HG02642 (cell line): ENCODE data around the gene CCND2.
"Not testable (repeated sequence)": the region's sequence is repeated elsewhere in the genome, so short reads cannot be mapped to it uniquely, and the experiment has no call there.

Experiments
- ATAC-seq: cut with Tn5 transposase; IDR thresholded peaks from one replicate; pipeline ENCODE4 v1.9.1; 2021; ENCODE audit warnings: mild to moderate bottlenecking; ENCODE audit not compliant: unreplicated experiment, poor library complexity

CCND2 gene

DNA sequence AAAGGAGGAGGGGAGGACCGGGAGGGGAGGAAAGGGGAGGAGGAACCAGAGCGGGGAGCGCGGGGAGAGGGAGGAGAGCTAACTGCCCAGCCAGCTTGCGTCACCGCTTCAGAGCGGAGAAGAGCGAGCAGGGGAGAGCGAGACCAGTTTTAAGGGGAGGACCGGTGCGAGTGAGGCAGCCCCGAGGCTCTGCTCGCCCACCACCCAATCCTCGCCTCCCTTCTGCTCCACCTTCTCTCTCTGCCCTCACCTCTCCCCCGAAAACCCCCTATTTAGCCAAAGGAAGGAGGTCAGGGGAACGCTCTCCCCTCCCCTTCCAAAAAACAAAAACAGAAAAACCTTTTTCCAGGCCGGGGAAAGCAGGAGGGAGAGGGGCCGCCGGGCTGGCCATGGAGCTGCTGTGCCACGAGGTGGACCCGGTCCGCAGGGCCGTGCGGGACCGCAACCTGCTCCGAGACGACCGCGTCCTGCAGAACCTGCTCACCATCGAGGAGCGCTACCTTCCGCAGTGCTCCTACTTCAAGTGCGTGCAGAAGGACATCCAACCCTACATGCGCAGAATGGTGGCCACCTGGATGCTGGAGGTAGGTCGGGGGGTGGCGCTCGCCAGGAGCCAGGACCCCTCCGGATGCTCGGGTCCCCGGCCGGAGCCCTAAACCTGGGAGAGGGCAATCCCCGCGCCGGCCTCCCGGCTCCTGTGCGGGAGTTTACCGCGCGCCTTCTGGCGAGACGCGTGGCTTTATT is at the start of gene CCND2:
CCND2 (plus strand) TSS at position 111 of the 744 bp plus-strand sequence; CDS start at position 390, 279 bp downstream.
- ATAC-seq, result no peak

DNA sequence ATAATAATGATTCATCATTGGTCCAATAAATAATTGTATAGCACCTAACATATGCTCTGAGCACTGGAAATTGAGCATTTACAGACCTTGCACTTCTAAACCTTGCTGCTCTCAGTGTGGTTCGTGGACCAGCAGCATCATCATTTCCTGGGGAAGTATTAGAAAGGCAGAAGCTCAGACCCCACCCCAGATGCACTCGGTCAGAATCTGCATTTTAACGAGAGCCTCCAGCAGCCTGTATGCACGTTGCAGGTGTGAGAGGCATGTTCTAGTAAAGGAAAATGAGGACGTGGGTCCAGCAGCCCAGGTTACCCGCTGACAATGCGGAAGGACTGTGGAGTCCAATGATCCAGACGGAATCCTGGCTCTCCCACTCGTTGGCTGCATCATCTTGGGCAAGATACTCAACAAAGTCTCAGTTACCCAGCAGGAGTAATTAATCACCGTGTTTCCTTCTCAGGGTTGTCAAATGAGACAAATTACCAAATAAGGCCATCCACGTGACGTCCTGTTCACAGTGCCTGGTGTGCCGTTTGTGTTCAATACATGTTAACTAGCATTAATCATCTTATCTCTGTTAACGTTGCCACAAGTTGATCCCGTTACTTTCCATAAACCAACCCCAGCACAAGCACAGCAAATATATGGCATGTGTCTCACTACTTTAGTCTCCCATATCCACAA is 49.2 kb upstream of the CCND2 start:
- ATAC-seq, result no peak

DNA sequence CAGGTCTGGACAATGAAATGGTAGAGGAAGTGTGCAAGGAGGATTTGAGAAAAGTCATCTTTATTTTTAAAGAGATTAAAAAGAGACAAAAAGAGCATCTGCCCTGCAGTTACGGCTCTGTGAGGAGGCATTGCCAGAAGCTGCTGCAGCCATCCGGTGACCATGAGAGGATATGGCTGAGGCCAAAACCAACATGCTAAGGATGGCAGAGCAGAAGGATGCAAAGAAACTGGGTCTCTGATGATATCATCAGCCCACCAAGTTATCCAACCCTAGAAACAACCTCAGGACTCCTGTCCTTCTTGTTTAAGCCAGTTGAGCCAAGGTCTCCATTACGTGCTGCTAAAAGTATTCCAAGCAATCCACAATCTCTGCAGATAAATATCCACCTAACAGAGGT is 48.0 kb upstream of the CCND2 start:
- ATAC-seq, result no peak

DNA sequence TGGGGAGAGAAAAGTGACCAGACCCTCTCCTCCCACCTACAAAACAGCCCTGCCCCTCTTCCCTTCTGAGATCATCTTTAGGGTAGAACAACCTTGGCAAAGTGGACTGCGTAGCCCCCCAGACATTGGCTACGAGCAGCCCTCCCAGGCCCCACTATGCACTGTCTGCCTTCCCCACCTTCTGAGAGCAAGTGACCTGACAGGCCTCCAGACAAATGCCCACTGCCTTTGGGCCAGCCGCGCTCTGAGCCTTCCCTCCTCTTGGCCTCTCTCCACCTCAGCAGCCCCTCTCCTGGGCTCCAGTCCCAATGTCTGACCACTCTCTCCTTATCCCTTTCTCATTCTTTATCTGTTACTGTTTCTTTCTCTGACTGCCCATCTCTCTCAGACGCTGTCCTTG is 46.5 kb upstream of the CCND2 start:
- ATAC-seq, result no peak

DNA sequence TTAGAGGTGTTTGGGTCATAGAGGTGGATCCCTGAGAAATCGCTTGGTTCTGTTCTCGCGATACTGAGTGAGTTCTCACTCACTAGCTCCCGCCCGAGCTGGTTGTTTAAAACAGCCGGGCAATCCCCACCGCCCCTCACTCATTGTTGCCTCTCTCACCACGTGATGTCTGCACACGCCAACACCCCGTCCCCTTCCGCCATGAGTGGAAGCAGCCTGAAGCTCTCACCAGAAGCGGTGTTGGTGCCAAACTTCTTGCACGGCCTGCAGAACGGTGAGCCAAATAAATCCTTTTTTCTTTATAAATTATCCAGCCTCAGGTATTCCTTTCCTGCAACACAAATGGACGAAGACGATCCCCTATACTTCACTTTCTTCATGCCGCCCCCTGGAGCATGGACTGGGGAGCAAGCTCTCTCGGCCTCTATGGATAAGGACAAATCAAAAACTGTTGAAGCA is 45.4 kb upstream of the CCND2 start:
- no peak for ATAC-seq

DNA sequence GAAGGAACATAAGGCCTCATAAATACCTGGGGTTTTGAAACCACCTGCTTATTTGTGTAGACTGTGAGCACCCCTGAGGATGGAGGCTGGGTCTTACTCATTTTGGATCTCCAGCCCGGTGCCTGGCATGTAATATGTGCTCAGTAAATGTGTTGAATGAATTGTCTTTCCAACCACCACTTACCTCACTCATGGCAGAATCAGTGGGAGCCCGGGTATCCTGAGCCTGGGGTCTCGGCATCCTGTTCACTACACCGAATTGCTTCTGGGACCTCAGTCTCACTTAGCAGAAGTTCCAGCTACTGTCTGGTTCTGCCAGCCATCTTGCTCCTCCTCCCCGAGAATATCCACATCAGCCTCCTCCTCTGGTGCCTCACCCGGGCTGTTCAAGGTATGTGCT is 43.0 kb upstream of the CCND2 start:
- ATAC-seq, result no peak

DNA sequence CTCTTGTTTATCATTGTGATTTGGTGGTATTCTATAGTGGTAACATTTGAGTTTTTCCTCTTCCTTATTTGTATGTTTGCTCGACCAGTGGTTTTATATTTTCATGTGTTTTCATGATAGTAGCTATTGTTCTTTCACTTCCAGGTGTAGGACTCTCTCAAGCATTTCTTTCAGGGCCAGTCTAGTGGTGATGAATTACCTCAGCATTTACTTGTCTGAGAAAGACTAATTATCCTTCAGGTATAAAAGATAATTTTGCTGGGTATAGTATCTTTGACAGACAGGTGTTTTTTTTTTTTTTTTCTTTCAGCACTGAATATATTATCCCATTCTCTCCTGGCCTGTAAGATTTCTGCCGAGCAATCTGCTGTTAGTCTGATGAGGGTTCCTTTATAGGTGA is 35.0 kb upstream of the CCND2 start:
- ATAC-seq, result no peak

DNA sequence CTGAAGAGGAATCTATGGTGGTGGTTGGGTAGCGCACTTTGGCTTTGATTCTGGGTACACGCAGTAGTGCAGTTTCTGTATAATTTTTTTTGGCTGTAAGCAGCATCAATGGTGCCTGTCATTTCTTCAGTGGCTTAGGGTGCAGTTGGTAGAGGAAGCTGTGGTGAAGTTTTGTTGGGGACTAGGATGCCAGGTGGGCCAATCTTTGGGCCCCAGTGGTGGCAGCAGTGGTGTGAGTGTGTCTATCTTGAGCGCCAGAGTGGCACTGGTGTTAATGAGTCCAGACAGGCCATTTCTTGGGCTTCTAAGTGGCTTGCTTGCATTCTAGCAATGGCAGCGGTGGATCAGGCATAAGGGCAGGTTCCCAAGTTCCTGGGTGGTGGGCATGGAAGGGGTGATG is 33.8 kb upstream of the CCND2 start:
- ATAC-seq, result no peak

DNA sequence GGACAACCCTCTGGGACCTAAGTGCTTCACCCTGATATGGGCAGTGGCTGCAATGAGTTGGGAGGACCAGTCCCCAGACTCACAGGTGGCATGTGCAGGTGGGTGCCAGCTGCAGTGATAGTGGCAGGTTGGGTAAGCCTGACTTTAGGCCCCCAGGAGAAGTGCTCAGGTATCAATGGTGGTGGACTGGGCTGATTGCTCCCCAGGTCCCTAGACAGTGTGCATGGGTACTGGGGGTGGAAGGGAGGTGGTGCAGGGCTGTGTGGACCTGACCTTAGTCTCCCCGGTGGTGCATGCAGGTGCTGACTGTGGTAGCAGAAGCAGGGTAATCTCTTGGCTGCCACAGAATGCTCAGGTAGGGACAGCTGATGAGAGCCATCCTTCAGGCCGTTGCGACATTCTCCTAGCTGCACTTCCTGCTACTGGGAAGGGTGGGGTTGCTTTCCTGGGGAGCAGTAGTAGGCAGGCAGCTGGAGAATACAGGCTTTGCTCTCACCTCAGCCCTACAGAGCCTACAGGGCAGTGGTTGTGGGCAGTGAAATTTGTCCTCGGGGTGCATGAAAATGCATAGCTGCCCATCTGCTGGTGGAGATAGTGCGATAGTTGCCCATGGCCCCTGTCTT is 33.3 kb upstream of the CCND2 start:
- ATAC-seq, result no peak

DNA sequence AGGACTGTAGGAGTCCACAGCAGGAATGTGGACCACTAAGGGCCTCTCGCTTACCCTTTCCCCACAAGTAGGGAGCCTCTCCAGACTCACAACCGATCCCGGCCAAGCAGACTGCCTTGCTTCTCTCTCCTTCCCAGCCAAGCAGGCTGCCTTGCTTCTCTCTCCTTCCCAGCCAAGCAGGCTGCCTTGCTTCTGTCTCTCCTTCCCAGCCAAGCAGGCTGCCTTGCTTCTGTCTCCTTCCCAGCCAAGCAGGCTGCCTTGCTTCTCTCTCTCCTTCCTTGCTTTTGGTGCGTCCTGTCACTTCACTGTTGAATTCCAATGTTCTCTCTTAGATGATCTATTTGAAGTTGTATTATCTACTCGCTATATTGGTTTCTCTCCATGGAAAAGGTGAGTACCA is 32.6 kb upstream of the CCND2 start:
- ATAC-seq, result no peak

DNA sequence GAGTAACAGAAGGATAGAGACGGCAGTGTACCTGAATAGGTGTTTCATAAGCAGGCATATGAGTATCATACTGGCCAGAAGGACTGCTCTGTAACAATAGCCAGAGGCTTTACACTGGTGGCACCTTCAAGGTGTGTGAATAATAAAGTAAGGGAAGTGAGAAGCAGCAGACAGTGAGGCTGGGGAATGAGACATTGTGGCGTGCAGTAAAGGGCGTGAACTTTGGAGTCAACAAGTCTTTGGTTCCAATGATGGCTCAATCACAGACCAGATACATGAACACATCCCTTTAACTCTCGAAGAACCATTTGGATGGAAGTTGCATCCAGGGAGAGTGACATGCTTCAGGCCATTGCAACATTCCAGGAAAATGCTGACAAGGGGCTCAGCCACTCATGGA is 32.0 kb upstream of the CCND2 start:
- ATAC-seq, result no peak

DNA sequence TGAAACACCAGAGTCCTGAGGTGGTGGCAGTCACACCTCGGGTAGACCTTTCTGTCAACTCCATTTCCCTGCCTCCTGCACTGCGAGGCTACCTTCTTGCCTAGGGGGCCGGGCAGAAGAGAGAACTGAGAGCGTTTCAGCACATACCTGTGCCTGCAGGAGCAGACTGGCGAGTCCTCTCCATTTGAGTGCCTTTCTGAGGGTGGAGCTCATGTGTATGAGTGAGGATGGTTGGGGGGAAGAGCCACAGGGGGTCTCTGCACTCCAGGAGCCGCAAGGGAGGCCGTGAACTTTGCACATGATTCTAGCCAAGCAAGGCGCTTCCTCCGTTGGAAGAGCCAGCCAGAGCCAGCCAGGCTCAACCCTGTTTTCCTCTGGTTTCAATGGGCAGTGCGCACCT is 31.0 kb upstream of the CCND2 start:
- ATAC-seq, result no peak

DNA sequence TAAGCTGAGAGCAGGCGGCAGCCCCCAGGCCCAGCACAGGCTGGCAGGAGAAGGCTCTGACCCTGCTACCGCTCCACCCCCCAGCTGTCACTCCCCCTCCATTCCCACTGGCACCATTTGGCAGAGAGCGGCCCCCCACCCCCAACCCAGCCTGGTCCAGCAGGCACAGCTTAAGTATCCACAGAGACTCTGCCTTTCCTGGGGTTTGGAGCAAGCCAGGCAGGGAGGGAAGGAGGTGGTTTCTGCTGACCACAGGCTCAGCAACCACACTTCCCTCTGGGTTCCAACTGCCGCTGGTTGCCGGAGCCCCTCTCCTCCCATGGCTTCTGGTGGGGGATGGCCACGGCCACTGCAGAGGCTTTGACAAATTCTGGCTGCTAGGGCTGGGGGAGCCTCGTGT is 30.5 kb upstream of the CCND2 start:
- ATAC-seq, result no peak

DNA sequence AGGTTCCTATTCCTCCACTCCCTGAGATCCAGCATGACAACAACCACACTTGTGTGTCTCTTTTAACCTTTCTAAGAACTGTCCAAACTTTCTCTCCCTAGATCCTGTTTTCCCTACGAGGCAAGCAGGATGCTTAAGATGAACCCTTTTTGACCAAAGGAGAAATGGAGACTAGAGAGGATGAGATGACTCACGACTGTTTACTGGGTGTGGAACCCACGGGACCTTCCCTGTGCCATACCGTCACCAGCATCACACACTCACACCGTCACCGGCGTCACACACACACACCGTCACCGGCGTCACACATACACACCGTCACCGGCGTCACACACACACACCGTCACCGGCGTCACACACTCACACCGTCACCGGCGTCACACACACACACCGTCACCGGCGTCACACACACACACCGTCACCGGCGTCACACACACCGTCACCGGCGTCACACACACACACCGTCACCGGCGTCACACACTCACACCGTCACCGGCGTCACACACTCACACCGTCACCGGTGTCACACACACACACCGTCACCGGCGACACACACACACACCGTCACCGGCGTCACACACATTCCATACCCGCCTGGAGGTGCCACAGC is 30.0 kb upstream of the CCND2 start:
- ATAC-seq, result not testable (repeated sequence)

DNA sequence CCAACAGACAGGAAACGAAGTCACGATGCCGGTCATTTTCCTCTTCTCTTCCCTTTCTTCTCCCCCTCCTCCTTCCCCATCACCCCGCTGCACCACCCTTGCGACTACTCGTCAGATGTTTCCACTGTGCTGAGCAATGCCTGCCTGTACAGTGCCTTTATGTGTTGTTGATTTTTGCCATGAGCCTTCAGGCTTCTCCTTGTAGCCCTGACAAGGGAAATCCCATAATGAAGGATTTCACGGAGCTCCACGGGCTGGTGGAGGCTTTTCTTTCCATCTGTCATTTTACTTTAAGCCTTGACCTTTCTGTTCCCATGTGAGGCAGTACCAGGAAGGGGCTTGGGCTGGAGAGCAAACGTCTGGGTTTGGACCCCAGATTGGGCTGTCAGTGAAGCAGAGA is 28.7 kb upstream of the CCND2 start:
- no peak for ATAC-seq

DNA sequence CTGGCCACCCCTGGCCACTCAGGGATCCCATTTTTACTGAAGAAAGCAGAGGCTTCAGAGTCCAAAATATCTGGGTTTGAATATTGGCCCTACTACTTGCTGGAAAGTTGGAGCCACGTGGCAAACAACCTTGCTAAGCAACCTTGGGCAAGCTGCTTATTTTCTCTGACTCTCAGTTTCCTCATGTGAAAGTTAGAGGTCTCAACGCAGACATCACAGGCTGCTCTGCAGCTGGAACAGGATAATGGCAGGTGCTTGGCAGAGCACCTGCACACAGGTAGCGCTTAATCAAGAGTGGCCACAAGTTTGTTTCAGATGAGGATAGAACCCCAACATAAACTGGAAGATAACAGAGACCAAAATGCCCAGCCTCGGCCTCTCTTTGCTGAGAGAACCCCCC is 28.1 kb upstream of the CCND2 start:
- no peak for ATAC-seq

DNA sequence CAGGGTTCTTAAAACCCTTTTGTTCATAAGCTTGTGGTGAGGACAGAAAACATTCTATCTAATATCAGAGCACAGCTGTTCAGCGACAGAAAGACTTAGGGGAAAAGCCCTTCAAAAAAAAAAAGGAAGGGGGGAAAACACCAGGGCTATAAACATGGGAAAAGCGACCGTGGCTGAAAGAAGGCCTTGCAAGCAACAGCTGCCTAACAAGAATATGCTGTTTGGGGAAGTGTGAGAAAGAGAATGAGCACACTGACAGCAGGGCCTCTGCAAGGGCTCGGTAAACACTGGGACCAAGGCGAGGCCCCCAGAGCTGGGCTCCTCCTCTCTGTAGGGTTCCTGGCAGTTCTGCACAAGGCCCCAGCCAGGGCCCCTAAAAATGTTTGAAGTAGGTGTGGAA is 27.4 kb upstream of the CCND2 start:
- no peak for ATAC-seq

DNA sequence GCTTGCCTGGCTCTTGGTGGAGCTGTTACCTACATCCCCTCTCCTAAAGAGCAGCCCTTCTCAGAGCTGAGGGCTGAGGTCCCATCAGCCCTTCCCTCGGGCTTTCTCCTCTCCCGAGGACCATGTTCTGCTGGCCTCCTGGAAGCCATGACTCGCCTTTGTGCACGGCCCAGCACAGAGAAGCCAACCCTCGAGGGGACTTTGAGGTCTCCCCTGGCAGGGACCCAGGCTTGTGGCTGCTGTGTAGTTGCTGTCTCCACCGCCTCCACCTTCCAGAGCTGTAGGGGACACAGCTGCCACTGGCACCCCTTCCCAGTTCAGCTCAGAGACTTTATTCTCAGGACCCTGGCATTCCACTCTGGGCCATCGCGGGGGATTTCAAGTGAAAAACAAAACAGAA is 22.9 kb upstream of the CCND2 start:
- no peak for ATAC-seq

DNA sequence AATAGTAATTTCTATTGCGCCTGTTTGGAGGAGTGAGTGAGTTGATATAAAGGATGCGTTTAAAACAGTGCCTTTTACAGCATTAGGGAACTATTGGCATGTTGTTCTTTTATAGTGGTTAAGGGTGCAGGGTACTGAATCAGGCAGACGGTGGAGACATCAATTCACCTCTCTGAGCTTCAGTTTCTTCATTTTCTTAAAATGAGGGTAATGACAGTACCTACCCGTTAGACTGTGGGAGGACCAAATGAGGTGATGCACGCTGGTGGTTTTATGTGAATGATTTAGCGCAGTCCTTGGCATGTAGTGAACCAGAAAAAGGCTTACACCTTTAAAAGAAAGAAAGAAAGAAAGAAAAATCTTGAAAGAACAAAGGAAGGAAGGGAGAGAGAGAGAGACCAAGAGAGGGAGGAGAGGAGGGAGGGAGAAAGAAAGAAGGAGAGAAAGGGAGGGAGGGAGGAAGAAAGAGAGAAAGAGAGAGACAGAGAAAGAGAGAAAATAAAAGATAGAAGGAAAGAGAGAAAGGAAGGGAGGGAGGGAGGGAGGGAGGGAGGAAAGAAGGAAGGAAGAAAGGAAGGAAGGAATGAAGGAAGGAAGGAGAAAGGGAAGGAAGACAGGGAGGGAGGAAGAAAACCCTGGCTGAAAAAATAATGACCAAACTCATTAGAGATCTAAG is 22.2 kb upstream of the CCND2 start:
- no peak for ATAC-seq

DNA sequence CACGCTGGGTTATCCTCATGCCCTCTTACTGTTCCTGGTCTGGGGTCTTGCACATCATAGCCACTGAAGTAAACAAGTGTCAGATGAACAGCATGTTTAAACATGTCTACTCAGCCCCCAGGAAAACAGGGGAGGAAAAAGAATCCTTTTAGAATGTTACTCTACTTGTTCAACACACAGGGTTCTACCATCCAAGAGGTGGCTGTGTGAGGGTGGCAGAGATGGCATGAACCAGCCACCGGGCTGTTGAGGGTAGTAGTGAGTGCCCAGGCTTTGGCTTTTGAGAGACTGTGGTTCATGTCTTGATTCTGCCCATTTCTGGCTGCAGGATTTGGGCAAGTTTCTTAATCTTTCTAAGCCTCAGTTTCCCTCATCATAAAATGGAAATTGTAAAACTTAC is 21.6 kb upstream of the CCND2 start:
- no peak for ATAC-seq

DNA sequence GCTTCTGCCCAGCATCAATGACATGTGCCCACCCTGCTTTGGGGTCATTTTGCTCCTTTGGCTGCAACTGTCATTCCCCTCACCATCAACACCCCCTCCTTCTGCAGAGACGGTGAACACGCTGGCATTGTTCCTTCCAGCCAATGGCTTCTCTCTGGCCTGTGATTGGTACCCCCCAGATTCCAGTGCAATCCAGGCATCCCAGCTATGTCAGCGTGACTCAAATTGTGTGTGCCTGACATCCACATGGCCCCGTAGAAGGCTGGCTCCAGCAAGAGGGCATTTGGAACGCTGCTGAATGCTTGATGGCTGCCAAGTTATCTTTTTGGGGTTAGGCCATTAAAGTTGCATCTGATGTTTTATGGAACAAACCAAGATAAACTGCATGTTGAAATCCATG is 21.0 kb upstream of the CCND2 start:
- no peak for ATAC-seq
